Naive thymus-derived CD8-positive, alpha-beta T cell (primary cell): Measurements from ENCODE around the gene KRTAP12-1. TPM values are rescaled to one million over a fixed set of nuclear protein-coding genes. Genes with fewer than 3 reads are reported as not detected.

ENCODE experiments used
- ATAC-seq, 2 donors: fragments of 150-1000 bp; cut with Tn5 transposase in 1 of 2; sonication (Bioruptor Pico), chemical (Tn5 transposase) in 1 of 2; 1 replicate in 1 of 2; 2 replicates in 1 of 2; pipeline ENCODE4 v1.10.0; 2021; ENCODE audit warnings: mild to moderate bottlenecking in 2 of 2, moderate library complexity in 2 of 2
- POLR2A ChIA-PET: fragments of 350-600 bp; sonication (Branson Sonifier 250); formaldehyde crosslinking; loops from one replicate; lab custom pipeline; 2021; ENCODE audit warnings: antibody characterized with exemption; lab: Charles Lee
- DNase-seq, 10 donors: peaks; one replicate each; pipeline versions ENCODE4 v3.0.0 to v3.0.0-alpha.2; 2020 to 2022
- H3K27ac Mint-ChIP-seq, 10 donors: one replicate each; pipeline ENCODE4 v1.8.0; 2020 to 2022; ENCODE audit warnings: mild to moderate bottlenecking in 10 of 10, mixed read lengths in 10 of 10, moderate library complexity in 4 of 10, inconsistent platforms in 1 of 10
- H3K27me3 Mint-ChIP-seq, 5 donors: one replicate each; pipeline ENCODE4 v1.8.0; 2021 to 2022; ENCODE audit warnings: mixed read lengths in 5 of 5
- H3K36me3 Mint-ChIP-seq, 3 donors: one replicate each; pipeline ENCODE4 v1.8.0; 2020 to 2022; ENCODE audit warnings: mixed read lengths in 3 of 3, mild to moderate bottlenecking in 2 of 3, inconsistent platforms in 1 of 3
- H3K4me1 Mint-ChIP-seq, 4 donors: one replicate each; pipeline ENCODE4 v1.8.0; 2021 to 2022; ENCODE audit warnings: mixed read lengths in 4 of 4
- H3K4me3 Mint-ChIP-seq, 10 donors: one replicate each; pipeline ENCODE4 v1.8.0; 2020 to 2022; ENCODE audit warnings: mild to moderate bottlenecking in 10 of 10, mixed read lengths in 10 of 10, moderate library complexity in 6 of 10, inconsistent platforms in 1 of 10
- H3K9me3 Mint-ChIP-seq, 9 donors: one replicate each; pipeline ENCODE4 v1.8.0; 2020 to 2022; ENCODE audit warnings: mixed read lengths in 9 of 9, mild to moderate bottlenecking in 3 of 9, inconsistent platforms in 1 of 9, moderate library complexity in 1 of 9
- polyA plus RNA-seq, 3 donors: library from polyadenylated mRNA; unstranded; fragments of 300-500 nt; fragmentation: Illumina TruSeq; gene quantifications; one replicate each; pipeline ENCODE4 v1.2.3, GENCODE V29; 2021
- total RNA-seq, 8 experiments: library from RNA in 2 of 8; stranded (reverse) in 2 of 8; gene quantifications; one replicate each; pipeline ENCODE4 v1.2.3 and lab custom pipeline; 2021 to 2026

The KRTAP12-1 gene
- total and polyA plus RNA-seq, 5 experiments from 2014 or later = not detected

GRCh38 chr21:44657635-44658540 is 24.1 kb downstream of the KRTAP12-1 start, which contains the start of gene KRTAP12-3:
TSS of gene KRTAP12-3 (plus strand) at chr21:44657932. CDS start at chr21:44657980, 48 bp downstream.
- DNase-seq (peak; percentile 48 to 93 (median 78)), ATAC-seq (peak; percentile 63 to 74)
- Mint-ChIP-seq H3K27me3 (peaks cover 0 to 3% (median 0%) of the 10 kb centered on the region in 5 donors), H3K9me3 (peaks cover 4 to 51% (median 24%) of the 10 kb centered on the region in 9 donors), H3K4me3 (peak within 1 kb of the TSS; percentile 48 to 87 (median 82)), H3K36me3 (peaks cover 2 to 28% (median 17%) of the 10 kb centered on the region in 3 donors), H3K4me1 (peaks cover 38 to 71% (median 68%) of the 10 kb centered on the region in 4 donors), H3K27ac (peak within 1 kb of the TSS; percentile 91 to 99 (median 97))
- POLR2A ChIA-PET = interaction anchor here (0.7 to 3.1 kb wide), 22 partner anchors 9 to 270 kb away, joined by 3 to 19 read pairs (median 4); partner anchors contain the start of genes KRTAP10-11, KRTAP10-5, KRTAP10-9 and PTTG1IP

DNA sequence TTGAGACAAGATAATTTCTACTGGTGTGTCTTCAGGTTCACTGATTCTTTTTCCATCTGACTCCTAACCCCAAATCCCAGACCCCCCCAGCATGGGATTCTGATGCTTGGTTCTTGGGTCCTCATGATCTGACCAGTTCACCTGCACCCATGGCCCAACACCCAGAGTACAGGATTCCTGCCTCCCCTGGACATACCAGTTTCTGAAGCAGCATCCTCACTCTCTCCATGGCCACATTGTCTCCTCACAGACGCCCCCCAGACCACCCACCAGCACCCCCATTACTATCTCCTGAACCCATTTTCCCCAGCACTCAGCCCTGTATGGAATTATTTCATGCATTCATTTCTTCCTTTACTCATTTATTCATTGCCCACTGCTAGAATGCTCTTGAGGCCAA is 25.1 kb downstream of the KRTAP12-1 start:
- H3K27me3 Mint-ChIP-seq = no peaks in the 10 kb centered on the region
- peaks cover 0 to 45% (median 18%) of the 10 kb centered on the region in 9 donors for H3K9me3 Mint-ChIP-seq
- DNase-seq = no peak
- H3K27ac Mint-ChIP-seq = peak overlapping the region; percentile 91 to 99 (median 97)
- POLR2A ChIA-PET = interaction anchor here (1.0 to 3.1 kb wide), 10 partner anchors 12 to 146 kb away, joined by 3 to 19 read pairs (median 5); partner anchors contain the start of genes KRTAP10-5 and KRTAP10-9
- no peak for ATAC-seq
- H3K4me3 Mint-ChIP-seq = peak overlapping the region; percentile 48 to 87 (median 82)
- peaks cover 40 to 75% (median 68%) of the 10 kb centered on the region in 4 donors for H3K4me1 Mint-ChIP-seq
- peaks cover 2 to 22% (median 17%) of the 10 kb centered on the region in 3 donors for H3K36me3 Mint-ChIP-seq

GRCh38 chr21:44654576-44655175 is 27.3 kb downstream of the KRTAP12-1 start, which contains the start of gene KRTAP12-4:
TSS of gene KRTAP12-4 (minus strand) at chr21:44654659. CDS start at chr21:44654614, 45 bp downstream.
- ATAC-seq (peak; percentile 8 to 14), DNase-seq (peak in 5 of 10 donors; percentile 15 to 66 (median 37))
- H3K36me3 Mint-ChIP-seq = peaks cover 2 to 17% (median 17%) of the 10 kb centered on the region in 3 donors
- peak within 1 kb of the TSS; percentile 43 to 86 (median 64) for H3K4me3 Mint-ChIP-seq
- peaks cover 0 to 44% (median 18%) of the 10 kb centered on the region in 9 donors for H3K9me3 Mint-ChIP-seq
- no peaks in the 10 kb centered on the region for H3K27me3 Mint-ChIP-seq
- peak within 1 kb of the TSS; percentile 89 to 99 (median 95) for H3K27ac Mint-ChIP-seq
- H3K4me1 Mint-ChIP-seq = peaks cover 35 to 82% (median 69%) of the 10 kb centered on the region in 4 donors
- POLR2A ChIA-PET = interaction anchor here (2.4 kb wide), 1 partner anchor 68 kb away, joined by 6 read pairs; no protein-coding TSS in a partner anchor

- Mint-ChIP-seq H3K4me1 (peaks cover 29 to 77% (median 63%) of the 10 kb centered on the region in 4 donors), H3K27me3 (no peaks in the 10 kb centered on the region), H3K36me3 (peaks cover 2 to 17% (median 17%) of the 10 kb centered on the region in 3 donors), H3K4me3 (peak overlapping the region in 9 of 10 donors; percentile 45 to 86 (median 65)), H3K9me3 (peaks cover 0 to 44% (median 18%) of the 10 kb centered on the region in 9 donors), H3K27ac (peak overlapping the region; percentile 89 to 99 (median 95))
- ATAC-seq (peak; percentile 51 to 72), DNase-seq (peak; percentile 44 to 94 (median 83))
- POLR2A ChIA-PET = interaction anchor here (0.6 to 2.8 kb wide), 5 partner anchors 11 to 69 kb away, joined by 3 to 9 read pairs (median 6); no protein-coding TSS in a partner anchor
Measured at GRCh38 chr21:44653656-44654575, 28.0 kb downstream of the KRTAP12-1 start.

- Mint-ChIP-seq H3K4me3 (peak overlapping the region in 1 of 10 donors; percentile 86), H3K4me1 (peaks cover 21 to 69% (median 55%) of the 10 kb centered on the region in 4 donors), H3K27ac (peak overlapping the region; percentile 89 to 99 (median 94)), H3K9me3 (peaks cover 0 to 42% (median 18%) of the 10 kb centered on the region in 9 donors), H3K36me3 (peaks cover 2 to 17% (median 17%) of the 10 kb centered on the region in 3 donors), H3K27me3 (no peaks in the 10 kb centered on the region)
- POLR2A ChIA-PET = interaction anchor here (0.6 to 2.8 kb wide), 5 partner anchors 10 to 70 kb away, joined by 3 to 9 read pairs (median 6); no protein-coding TSS in a partner anchor
- ATAC-seq (no peak), DNase-seq (peak in 5 of 10 donors; percentile 7 to 37 (median 35))
Measured at GRCh38 chr21:44653123-44653522, 28.8 kb downstream of the KRTAP12-1 start.

- H3K36me3 Mint-ChIP-seq = peaks cover 0 to 4% (median 3%) of the 10 kb centered on the region in 3 donors
- DNase-seq (no peak), ATAC-seq (no peak)
- H3K9me3 Mint-ChIP-seq = peaks cover 0 to 32% (median 4%) of the 10 kb centered on the region in 9 donors
- POLR2A ChIA-PET = interaction anchor here (0.7 to 2.8 kb wide), 2 partner anchors 8 to 61 kb away, joined by 4 to 9 read pairs; no protein-coding TSS in a partner anchor
- H3K27me3 Mint-ChIP-seq = no peaks in the 10 kb centered on the region
- H3K4me1 Mint-ChIP-seq = peaks cover 15 to 58% (median 44%) of the 10 kb centered on the region in 4 donors
- H3K4me3 Mint-ChIP-seq = peak overlapping the region in 1 of 10 donors; percentile 29
- peak overlapping the region in 7 of 10 donors; percentile 40 to 90 (median 81) for H3K27ac Mint-ChIP-seq
Measured at GRCh38 chr21:44650973-44651675, 30.8 kb downstream of the KRTAP12-1 start.

DNA sequence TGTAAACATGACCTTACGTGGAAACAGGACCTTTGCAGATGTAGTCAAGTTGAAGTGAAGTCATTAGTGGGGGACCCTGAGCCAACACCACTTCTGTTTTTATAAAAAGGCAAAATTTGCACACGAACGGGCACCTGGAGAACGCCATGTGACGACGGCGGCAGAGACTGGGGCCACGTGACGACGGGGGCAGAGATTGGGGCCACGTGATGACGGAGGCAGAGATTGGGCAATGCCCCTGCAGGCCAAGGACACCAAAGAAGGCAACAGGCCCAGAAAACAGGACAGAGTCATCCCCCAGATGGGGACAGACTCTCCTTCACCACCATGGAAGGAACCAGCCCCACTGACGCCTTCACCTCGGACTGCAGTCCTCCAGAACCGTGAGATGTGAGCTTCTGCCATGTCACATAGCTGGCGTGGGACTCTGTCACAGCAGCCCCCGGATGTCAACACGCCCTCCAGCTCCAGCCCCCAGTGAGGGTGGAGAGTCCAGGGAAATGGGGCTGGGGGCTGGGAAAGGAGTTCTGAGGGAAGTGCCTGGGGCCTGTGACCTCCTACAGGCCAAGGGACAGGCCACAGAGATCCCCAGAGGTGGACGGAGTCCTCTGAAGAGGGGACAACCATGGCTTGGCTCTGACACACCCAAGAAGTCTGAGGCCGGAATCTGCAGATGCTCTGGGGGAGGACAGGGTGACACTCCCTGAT is 31.5 kb downstream of the KRTAP12-1 start:
- no peak for DNase-seq
- Mint-ChIP-seq H3K27ac (peak overlapping the region in 8 of 10 donors; percentile 35 to 73 (median 58)), H3K36me3 (no peaks in the 10 kb centered on the region), H3K4me3 (peak overlapping the region in 1 of 10 donors; percentile 54), H3K4me1 (peaks cover 15 to 55% (median 38%) of the 10 kb centered on the region in 4 donors), H3K27me3 (no peaks in the 10 kb centered on the region), H3K9me3 (peaks cover 0 to 28% (median 0%) of the 10 kb centered on the region in 9 donors)
- POLR2A ChIA-PET = interaction anchor here (2.8 kb wide), 1 partner anchor 8 kb away, joined by 9 read pairs; no protein-coding TSS in a partner anchor
- no peak for ATAC-seq

- DNase-seq (no peak), ATAC-seq (no peak)
- H3K4me3 Mint-ChIP-seq = no peak overlapping the region
- H3K4me1 Mint-ChIP-seq = peaks cover 13 to 50% (median 31%) of the 10 kb centered on the region in 4 donors
- peaks cover 0 to 6% (median 5%) of the 10 kb centered on the region in 3 donors for H3K36me3 Mint-ChIP-seq
- no peaks in the 10 kb centered on the region for H3K27me3 Mint-ChIP-seq
- H3K27ac Mint-ChIP-seq = peak overlapping the region in 5 of 10 donors; percentile 35 to 71 (median 50)
- POLR2A ChIA-PET = interaction anchor here (1.2 kb wide), 1 partner anchor 9 kb away, joined by 4 read pairs; the partner anchor contains the start of gene KRTAP12-3
- H3K9me3 Mint-ChIP-seq = peaks cover 1 to 31% (median 6%) of the 10 kb centered on the region in 9 donors
Measured at GRCh38 chr21:44649521-44650100, 32.4 kb downstream of the KRTAP12-1 start.

DNA sequence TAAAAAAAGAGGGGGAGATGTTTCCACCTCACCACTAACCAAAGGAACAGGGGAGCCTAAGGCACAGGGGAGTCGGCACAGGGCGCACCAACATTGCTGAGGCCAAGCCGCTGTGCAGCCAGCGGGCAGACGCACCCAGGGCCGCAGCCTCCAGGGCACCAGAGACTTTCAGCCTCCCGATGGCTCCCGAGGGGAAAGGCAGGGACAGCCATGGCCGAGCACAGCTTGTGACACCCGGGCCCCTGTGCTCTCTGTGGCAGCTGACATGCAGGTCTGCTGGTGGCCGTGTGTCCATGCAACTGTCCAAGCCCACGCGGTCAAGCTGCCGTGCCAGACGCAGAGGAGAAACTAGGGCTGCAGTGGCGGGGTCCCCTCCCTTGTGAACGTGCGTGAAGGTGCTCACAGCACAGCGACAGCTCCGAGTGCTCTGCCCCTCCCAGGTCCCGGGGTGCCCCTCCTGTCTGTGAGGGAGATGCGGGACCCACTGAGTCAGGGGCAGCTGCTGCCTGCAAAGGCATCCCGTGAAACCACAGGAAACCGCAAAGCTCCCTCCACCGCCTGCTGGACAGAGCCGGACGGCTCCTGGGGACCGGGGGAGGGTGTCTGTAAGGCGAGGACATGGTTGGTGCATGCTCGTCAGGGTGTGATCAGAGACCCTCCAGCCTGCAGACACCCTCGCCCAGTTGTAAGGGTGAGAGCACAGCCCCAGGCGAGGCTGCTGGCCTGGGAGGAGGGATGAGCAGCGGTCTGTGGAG is 33.2 kb downstream of the KRTAP12-1 start:
- peaks cover 6 to 32% (median 14%) of the 10 kb centered on the region in 9 donors for H3K9me3 Mint-ChIP-seq
- peaks cover 0 to 15% (median 12%) of the 10 kb centered on the region in 3 donors for H3K36me3 Mint-ChIP-seq
- no peak overlapping the region for H3K4me3 Mint-ChIP-seq
- H3K27ac Mint-ChIP-seq = peak overlapping the region in 1 of 10 donors; percentile 71
- H3K27me3 Mint-ChIP-seq = no peaks in the 10 kb centered on the region
- no peak for ATAC-seq
- DNase-seq = no peak
- peaks cover 9 to 41% (median 22%) of the 10 kb centered on the region in 4 donors for H3K4me1 Mint-ChIP-seq
- POLR2A ChIA-PET = interaction anchor here (1.2 kb wide), 1 partner anchor 10 kb away, joined by 4 read pairs; the partner anchor contains the start of gene KRTAP12-3
